ENCODE measurements around the gene LRRC25.

GRCh38 chr19:18446145-18446810 is 48.9 kb upstream of the LRRC25 start:
- TF ChIP-seq CTCF (IDR thresholded peaks at IDR 0.05) (no peak), POLR2A (IDR thresholded peaks at IDR 0.05) (no peak)
